KOPT-K1 (cell line): ENCODE data around the gene PHC2.

Source experiments
- H3K27ac ChIP-seq: fragments of 200-600 bp; sonication (generic); 2 replicates; pipeline ENCODE4 v1.5.1; 2016; ENCODE audit warnings: antibody characterized with exemption, mild to moderate bottlenecking, low read depth, low read length; ENCODE audit not compliant: poor library complexity, severe bottlenecking
- H3K36me3 ChIP-seq: fragments of 200-600 bp; sonication (generic); 2 replicates; pipeline ENCODE4 v1.5.1; 2017; ENCODE audit warnings: antibody characterized with exemption, mild to moderate bottlenecking, low read length, moderate library complexity; ENCODE audit not compliant: insufficient read depth
- H3K9me3 ChIP-seq: fragments of 200-600 bp; sonication (generic); 2 replicates; pipeline ENCODE4 v1.5.1; 2017; ENCODE audit warnings: antibody characterized with exemption, low read length, mild to moderate bottlenecking; ENCODE audit not compliant: insufficient read depth, poor library complexity, severe bottlenecking

PHC2 gene

GRCh38 chr1:33462405-33463164, 31.7 kb upstream of the PHC2 start:
- no peak overlapping the region for H3K27ac ChIP-seq
- H3K36me3 ChIP-seq, result no peaks in the 10 kb centered on the region
- no peaks in the 10 kb centered on the region for H3K9me3 ChIP-seq

DNA sequence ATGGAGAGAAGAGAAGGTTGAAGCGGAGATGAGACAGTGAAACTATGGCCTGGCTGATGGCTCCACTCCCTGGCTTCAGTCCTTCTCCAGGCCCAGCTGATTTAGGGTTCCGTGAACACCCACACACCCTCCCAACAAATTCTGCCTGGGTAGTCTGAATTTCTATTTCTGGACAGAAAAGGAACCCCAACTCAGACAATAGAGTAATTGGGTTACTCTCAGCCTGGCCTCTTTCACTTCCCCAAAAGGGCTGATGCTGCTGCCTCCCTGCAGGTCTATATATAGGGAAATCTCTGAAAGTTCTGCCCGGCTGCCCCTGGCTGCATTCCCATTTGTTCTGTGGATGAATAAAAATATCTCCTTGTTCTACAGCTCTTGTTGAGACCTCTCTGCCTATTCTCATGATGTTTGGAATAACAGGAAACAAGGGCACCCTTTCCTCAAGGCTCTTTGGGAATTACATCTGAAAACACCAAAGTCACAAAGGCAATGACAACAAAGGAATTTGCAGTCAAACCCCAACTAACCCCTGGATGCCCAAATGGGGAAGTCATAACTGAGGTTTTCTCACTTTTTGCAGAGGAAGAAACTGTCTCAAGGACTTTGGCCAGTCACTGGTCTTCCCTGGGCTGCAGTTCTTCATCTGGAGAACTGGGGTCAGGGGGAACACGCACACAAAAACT, 30.2 kb upstream of the PHC2 start:
- Histone ChIP-seq H3K27ac (no peak overlapping the region), H3K36me3 (no peaks in the 10 kb centered on the region), H3K9me3 (no peaks in the 10 kb centered on the region)

DNA sequence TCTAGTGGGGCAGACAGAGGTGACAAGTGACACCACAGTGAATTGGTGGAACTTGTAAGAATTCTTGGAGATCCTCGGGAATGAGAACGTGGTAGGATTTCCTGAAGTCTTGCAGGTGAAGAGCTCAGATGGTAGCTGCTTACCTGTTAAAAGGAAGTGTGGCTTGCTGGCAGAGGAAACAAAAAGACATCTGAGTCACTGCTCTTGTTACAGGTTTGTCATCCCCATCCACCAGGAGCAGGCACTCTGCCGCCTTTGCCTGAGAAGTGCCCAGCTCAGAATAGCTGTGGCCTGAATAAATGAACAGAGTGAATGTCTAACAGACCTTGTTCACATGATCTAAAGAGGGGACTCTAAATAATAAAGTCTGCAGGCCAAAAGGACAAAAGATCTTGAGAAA, 29.2 kb upstream of the PHC2 start:
- Histone ChIP-seq H3K27ac (no peak overlapping the region), H3K36me3 (no peaks in the 10 kb centered on the region), H3K9me3 (no peaks in the 10 kb centered on the region)

GRCh38 chr1:33459691-33460090, 28.8 kb upstream of the PHC2 start:
- Histone ChIP-seq H3K27ac (no peak overlapping the region), H3K9me3 (no peaks in the 10 kb centered on the region), H3K36me3 (no peaks in the 10 kb centered on the region)

GRCh38 chr1:33456502-33456886, 25.6 kb upstream of the PHC2 start:
- no peaks in the 10 kb centered on the region for H3K9me3 ChIP-seq
- no peaks in the 10 kb centered on the region for H3K36me3 ChIP-seq
- H3K27ac ChIP-seq, result no peak overlapping the region

DNA sequence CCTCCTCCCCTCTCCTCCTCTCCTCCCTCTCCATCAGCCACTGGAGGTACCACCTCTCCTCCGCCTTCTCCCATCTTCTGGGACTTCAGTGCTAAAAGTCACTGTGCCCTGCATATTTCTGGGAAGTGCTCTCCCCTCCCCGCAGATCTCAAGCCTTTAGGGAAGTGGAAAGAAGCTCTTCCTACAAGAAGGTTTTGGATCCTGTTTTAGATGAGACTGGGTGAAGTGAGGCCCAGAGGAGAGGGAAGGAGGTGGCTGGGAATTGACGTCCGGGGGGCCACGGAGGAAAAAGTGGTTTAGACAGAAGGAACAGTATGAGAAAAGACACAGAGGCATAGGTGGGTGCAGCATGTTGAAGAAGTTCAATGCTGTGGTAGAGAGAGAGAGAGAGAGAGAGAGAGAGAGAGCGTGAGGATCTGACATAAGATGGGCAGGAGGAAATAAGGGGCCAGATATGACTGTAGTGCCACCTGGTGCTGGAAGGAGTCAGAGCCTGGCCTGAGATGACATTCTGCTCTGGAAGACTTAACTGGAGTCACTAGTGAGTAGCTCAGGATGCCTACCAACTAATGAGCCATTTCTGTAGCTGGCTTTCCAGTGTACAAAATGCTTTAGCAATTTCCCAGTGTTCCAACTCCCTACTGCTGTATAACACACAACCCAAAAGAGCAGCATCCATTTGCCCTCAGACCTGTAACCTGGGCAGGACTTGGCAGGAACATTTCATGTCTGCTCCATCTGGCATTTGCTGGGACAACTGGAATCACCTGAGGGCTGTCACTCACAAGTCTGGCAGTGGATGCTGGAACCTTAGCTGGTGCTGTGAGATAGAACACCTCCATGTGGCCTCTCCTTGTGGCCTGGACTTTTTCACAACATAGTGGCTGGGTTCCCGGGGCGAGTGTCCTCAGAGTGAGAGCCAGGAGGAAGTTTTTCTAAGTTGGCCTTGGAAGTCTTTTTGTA, 24.9 kb upstream of the PHC2 start:
- H3K36me3 ChIP-seq, result no peaks in the 10 kb centered on the region
- H3K27ac ChIP-seq, result no peak overlapping the region
- H3K9me3 ChIP-seq, result no peaks in the 10 kb centered on the region

DNA sequence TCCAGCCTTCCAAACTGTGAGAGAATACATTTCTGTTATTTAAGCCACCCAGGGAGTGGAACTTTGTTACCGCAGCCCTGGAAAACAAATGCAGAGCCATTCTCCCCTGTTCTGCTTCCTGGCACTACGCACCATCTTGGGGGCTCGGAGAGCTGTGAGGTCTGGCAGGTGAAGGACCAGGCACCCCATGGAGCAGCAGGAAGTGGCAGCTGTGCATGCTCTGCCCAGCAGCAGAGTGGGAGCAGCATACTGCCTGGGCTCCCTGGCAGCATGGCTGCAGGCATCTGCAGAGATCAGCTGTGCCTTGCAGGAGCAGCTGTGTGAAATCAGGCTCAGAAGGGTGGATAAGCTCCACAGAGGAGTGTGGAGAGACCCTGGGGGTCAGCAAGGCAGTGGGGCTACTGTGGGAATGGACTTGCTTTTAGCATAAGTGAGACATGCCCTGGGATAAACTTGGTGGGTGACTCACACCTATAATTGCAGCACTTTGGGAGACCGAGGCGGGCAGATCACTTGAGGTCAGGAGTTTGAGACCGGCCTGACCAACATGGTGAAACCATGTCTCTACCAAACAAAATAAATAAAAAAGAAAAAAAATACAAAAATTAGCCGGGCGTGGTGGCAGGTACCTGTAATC, 23.9 kb upstream of the PHC2 start:
- Histone ChIP-seq H3K27ac (no peak overlapping the region), H3K36me3 (no peaks in the 10 kb centered on the region), H3K9me3 (no peaks in the 10 kb centered on the region)

DNA sequence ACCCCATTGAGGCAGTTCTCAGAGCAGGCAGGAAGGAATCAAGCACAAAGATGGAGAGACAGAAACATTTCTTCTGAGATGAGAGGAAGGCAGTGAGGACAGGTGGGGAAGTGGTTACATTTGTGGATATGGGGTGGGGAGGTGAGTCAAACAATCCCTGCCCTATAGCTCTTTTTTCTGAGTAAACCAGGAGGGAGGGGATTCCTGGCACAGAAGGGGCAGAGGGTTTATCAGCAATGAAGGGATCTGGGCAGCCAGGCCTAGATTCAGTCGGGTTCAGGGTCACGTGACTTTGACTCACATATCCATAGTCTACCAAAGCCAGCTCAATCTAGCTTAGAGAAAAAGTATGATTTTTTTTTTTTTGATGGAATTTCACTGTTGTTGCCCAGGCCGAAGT, 15.7 kb upstream of the PHC2 start:
- no peak overlapping the region for H3K27ac ChIP-seq
- no peaks in the 10 kb centered on the region for H3K9me3 ChIP-seq
- H3K36me3 ChIP-seq, result no peaks in the 10 kb centered on the region

DNA sequence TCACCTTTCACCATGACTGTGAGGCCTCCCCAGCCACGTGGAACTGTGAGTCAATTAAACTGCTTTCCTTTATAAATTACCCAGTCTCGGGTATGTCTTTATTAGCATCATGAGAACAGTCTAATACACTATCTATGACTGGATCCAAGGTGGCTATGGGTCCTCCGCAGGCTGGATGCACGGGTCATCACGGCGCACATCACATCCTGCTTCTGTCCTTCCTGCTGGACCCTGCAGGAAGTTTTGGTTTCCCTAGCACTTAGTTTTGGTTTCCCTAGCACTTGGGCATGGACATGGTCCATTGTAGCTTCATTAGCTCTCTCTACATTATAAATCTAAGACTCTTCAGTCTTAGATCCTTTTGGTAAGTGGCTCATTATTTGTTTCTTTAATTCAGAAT, 14.2 kb upstream of the PHC2 start:
- H3K36me3 ChIP-seq, result no peaks in the 10 kb centered on the region
- H3K27ac ChIP-seq, result no peak overlapping the region
- no peaks in the 10 kb centered on the region for H3K9me3 ChIP-seq

- Histone ChIP-seq H3K36me3 (no peaks in the 10 kb centered on the region), H3K27ac (no peak overlapping the region), H3K9me3 (no peaks in the 10 kb centered on the region)
Measured at GRCh38 chr1:33443705-33444180, 12.8 kb upstream of the PHC2 start.

- no peak overlapping the region for H3K27ac ChIP-seq
- H3K9me3 ChIP-seq, result no peaks in the 10 kb centered on the region
- no peaks in the 10 kb centered on the region for H3K36me3 ChIP-seq
Measured at GRCh38 chr1:33443080-33443704, 12.3 kb upstream of the PHC2 start.

DNA sequence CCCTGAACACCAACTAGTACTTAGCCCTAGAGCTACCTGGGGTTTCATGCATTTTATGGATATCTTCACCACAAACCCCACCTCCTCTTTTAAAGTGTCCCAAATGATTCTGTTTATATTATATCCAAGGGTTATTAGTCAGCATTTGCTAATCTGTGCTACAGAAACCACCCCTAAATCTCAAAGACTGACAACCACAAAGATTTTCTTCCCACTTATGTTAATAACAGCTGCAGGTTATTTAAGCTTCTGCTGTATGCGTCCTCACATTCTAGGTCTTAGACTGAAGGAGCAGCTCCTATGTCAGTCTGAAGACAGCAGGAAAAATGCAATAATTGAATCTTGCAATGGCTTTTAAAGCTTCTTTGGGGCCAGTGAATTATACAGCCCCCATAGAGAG, 11.2 kb upstream of the PHC2 start:
- H3K36me3 ChIP-seq, result no peaks in the 10 kb centered on the region
- H3K27ac ChIP-seq, result no peak overlapping the region
- H3K9me3 ChIP-seq, result no peaks in the 10 kb centered on the region

GRCh38 chr1:33441088-33441745, 10.3 kb upstream of the PHC2 start:
- Histone ChIP-seq H3K36me3 (no peaks in the 10 kb centered on the region), H3K9me3 (no peaks in the 10 kb centered on the region), H3K27ac (no peak overlapping the region)

DNA sequence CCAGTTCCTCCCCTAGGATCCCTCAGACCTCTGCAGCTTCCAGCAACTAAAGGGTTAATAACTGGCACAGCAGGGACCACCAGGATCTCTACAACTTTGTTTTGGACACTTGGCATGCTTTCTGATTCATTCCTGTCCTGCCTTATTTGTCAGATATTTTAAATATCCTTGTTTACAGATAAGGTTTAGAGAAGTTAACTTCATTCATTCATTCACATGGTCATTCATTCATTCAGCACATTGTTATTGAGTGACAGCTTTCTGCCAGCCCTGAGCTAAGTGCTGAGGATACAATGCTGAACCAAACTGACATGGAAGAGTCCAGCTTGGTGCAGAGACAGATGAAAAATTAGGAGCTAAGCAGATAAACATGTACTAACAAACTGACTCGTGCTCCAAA, 8.8 kb upstream of the PHC2 start:
- H3K36me3 ChIP-seq, result no peaks in the 10 kb centered on the region
- no peaks in the 10 kb centered on the region for H3K9me3 ChIP-seq
- no peak overlapping the region for H3K27ac ChIP-seq
